ENCODE results near the gene ACACB. TPM values are rescaled to one million over a fixed set of nuclear protein-coding genes. Genes with fewer than 3 reads are reported as not detected.

ACACB gene
- polyA plus RNA-seq, 6 donors from 2014 or later = 1.3 to 4.8 (median 4.0) TPM; not detected in 1

- Mint-ChIP-seq H3K27me3 (peaks cover 44 to 75% (median 65%) of the 10 kb centered on the region in 3 donors), H3K36me3 (no peaks in the 10 kb centered on the region), H3K4me1 (peaks cover 8 to 12% (median 11%) of the 10 kb centered on the region in 3 donors), H3K4me3 (peak overlapping the region; percentile 64 to 93 (median 88)), H3K9me3 (no peaks in the 10 kb centered on the region), H3K27ac (peak overlapping the region in 1 of 6 donors; percentile 44)
- ATAC-seq (ENCODE audit: low read depth in 2 of 2) = peak; percentile 41 to 54
- DNase-seq = no peak
Measured at GRCh38 chr12:109309381-109310246, 193.2 kb downstream of the ACACB start.

- H3K27ac Mint-ChIP-seq = no peak overlapping the region
- ATAC-seq (ENCODE audit: low read depth in 2 of 2) = peak; percentile 28 to 30
- H3K4me1 Mint-ChIP-seq = peaks cover 8 to 12% (median 11%) of the 10 kb centered on the region in 3 donors
- peaks cover 48 to 66% (median 59%) of the 10 kb centered on the region in 3 donors for H3K27me3 Mint-ChIP-seq
- DNase-seq = no peak
- peak overlapping the region; percentile 63 to 87 (median 86) for H3K4me3 Mint-ChIP-seq
- no peaks in the 10 kb centered on the region for H3K36me3 Mint-ChIP-seq
- no peaks in the 10 kb centered on the region for H3K9me3 Mint-ChIP-seq
Measured at GRCh38 chr12:109310247-109311125, 194.1 kb downstream of the ACACB start.

Other genes starting within 250 kb of the ACACB start
- not detected for gene DAO, start 236.5 kb upstream of the ACACB start, polyA plus RNA-seq (ENCODE audit: low read depth in 6 of 6)
- gene SVOP, start 95.5 kb upstream of the ACACB start, polyA plus RNA-seq (ENCODE audit: low read depth in 6 of 6) = not detected
- 10 to 100 TPM in 4 of 6 donors, 1 to 10 TPM in 2; 3.7 to 16.3 (median 12.4) TPM for gene USP30, start 64.0 kb upstream of the ACACB start, polyA plus RNA-seq (ENCODE audit: low read depth in 6 of 6)
- gene ALKBH2, start 23.1 kb upstream of the ACACB start, polyA plus RNA-seq (ENCODE audit: low read depth in 6 of 6) = 10 to 100 TPM; 12.3 to 20.8 (median 17.7) TPM
- gene UNG, start 19.0 kb upstream of the ACACB start, polyA plus RNA-seq (ENCODE audit: low read depth in 6 of 6) = 10 to 100 TPM; 13.7 to 25.7 (median 23.1) TPM
- gene FOXN4, start 192.7 kb downstream of the ACACB start, polyA plus RNA-seq (ENCODE audit: low read depth in 6 of 6) = not detected
- gene MYO1H, start 231.3 kb downstream of the ACACB start, polyA plus RNA-seq (ENCODE audit: low read depth in 6 of 6) = not detected

Data from naive B cell (primary cell).